Activated CD4-positive, alpha-beta T cell treated with anti-CD3 and anti-CD28 coated beads for 4 hours (primary cell): ENCODE results near the gene KRTAP4-7.
"Not testable (repeated sequence)": the region's sequence is repeated elsewhere in the genome, so short reads cannot be mapped to it uniquely, and the experiment has no call there.

Source experiments
- DNase-seq, 2 donors: peaks; one replicate each; pipeline ENCODE4 v3.0.0-alpha.2; 2020

The KRTAP4-7 gene

GRCh38 chr17:41111151-41111885 lies 27.4 kb downstream of the KRTAP4-7 start:
- DNase-seq = no peak

- no peak for DNase-seq
Observed at GRCh38 chr17:41116297-41116696, 32.3 kb downstream of the KRTAP4-7 start.

- not testable (repeated sequence) for DNase-seq
Observed at GRCh38 chr17:41117846-41118386, 34.0 kb downstream of the KRTAP4-7 start, which contains the start of gene KRTAP4-11. Gene KRTAP4-11, minus strand, starts transcription at chr17:41118373. Its CDS starts 58 bp downstream, at chr17:41118315.

- no peak for DNase-seq
Observed at GRCh38 chr17:41118721-41119120, 34.8 kb downstream of the KRTAP4-7 start.

- DNase-seq = not testable (repeated sequence)
Observed at GRCh38 chr17:41119696-41120690, 36.0 kb downstream of the KRTAP4-7 start.

- no peak for DNase-seq
Observed at GRCh38 chr17:41121742-41122141, 37.8 kb downstream of the KRTAP4-7 start.

- DNase-seq = not testable (repeated sequence)
Observed at GRCh38 chr17:41123292-41123990, 39.5 kb downstream of the KRTAP4-7 start.

GRCh38 chr17:41123991-41124371 lies 40.0 kb downstream of the KRTAP4-7 start, which contains the start of gene KRTAP4-12:
Gene KRTAP4-12, minus strand, starts transcription at chr17:41124182. Its CDS starts 60 bp downstream, at chr17:41124122.
- not testable (repeated sequence) for DNase-seq

- DNase-seq = no peak
Observed at GRCh38 chr17:41125064-41125463, 41.1 kb downstream of the KRTAP4-7 start.

- DNase-seq = no peak
Observed at GRCh38 chr17:41126412-41126811, 42.5 kb downstream of the KRTAP4-7 start.

- no peak for DNase-seq
Observed at GRCh38 chr17:41127371-41127770, 43.4 kb downstream of the KRTAP4-7 start.

GRCh38 chr17:41131979-41132378 lies 48.0 kb downstream of the KRTAP4-7 start:
- no peak for DNase-seq

- DNase-seq = no peak
Observed at GRCh38 chr17:41133880-41134735, 50.2 kb downstream of the KRTAP4-7 start.
